Sigmoid colon (tissue), 4 donors: ENCODE measurements around the gene RPH3AL.

Experiments
- CTCF ChIP-seq, 4 experiments: fragments of 450-650 bp in 3 of 4; fragments of 200-600 bp in 1 of 4; IDR thresholded peaks; one replicate each; pipeline ENCODE4 v1.5.1; 2016 to 2019; ENCODE audit warnings: antibody characterized with exemption in 4 of 4, mild to moderate bottlenecking in 3 of 4, moderate library complexity in 2 of 4
- EP300 ChIP-seq, 4 donors: sonication (generic); formaldehyde crosslinking; IDR thresholded peaks; one replicate each; pipeline ENCODE4 v1.6.1; 2017; ENCODE audit warnings: antibody characterized with exemption in 4 of 4
- POLR2AphosphoS5 ChIP-seq, 4 donors: sonication (generic); formaldehyde crosslinking; IDR thresholded peaks; one replicate each; pipeline ENCODE4 v1.6.1; 2017; ENCODE audit warnings: antibody characterized with exemption in 4 of 4

- TF ChIP-seq POLR2AphosphoS5 (IDR thresholded peaks at IDR 0.05) (no peak), EP300 (IDR thresholded peaks at IDR 0.05) (no peak), CTCF (IDR thresholded peaks at IDR 0.05) (no peak)
Measured at GRCh38 chr17:348012-348411, 4.6 kb downstream of the RPH3AL start.
